Measurements from ENCODE around the gene LYRM1.
A peak's percentile ranks its signal among the peaks of the same experiment; 100 is the strongest.

The LYRM1 gene

DNA sequence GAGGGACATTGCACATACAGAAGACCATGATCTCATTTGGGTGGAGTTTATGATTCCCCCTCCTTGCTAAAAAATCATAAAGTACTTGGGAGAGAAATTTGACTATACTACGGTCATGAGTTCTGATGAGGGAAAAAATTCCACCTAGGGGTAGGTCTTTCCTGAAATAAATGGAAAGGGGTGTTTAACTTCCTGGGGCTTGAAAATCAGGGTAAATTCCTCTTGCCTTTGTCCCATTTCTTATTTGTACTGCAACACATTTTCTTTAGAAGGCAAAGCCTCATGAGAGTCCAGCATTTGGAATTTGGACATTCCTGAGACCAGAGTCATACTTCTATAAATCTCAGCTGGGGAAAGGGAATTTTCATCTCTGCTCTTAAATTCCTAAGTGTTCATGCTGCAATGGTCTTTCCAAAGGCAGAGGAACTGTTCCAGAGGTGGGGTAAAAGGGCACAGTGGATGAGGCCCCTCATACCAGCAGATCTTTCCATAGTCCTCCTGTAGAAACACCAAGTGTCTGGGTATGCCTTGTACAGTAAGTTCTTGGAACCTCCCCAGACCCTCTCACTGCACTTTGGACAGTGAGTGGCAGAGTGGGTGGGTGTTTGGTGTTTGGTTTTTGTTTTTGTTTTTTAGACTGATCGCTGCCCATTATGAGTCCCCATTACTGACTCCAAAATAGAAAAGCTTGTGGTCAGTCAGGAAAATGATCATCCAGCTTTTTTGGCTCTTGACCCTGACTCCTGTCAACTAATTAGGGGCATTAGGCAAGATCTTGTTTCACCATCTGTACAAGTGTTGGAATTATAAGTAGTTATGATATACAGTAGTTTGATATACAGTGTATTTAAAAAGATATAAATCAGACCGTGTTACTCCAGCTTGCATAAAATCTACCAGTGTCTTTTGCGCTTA lies 6.0 kb downstream of the LYRM1 start:
- ChIA-PET POLR2A (interaction anchor here (0.9 to 1.0 kb wide), 2 partner anchors 39 to 56 kb away, joined by 3 read pairs; no protein-coding TSS in a partner anchor), CTCF (interaction anchor here (1.7 kb wide), 1 partner anchor 57 kb away, joined by 6 read pairs; no protein-coding TSS in a partner anchor)
- peak; percentile 79 for DNase-seq (ENCODE audit: low read depth, low spot score)
- no peak overlapping the region for H3K4me3 ChIP-seq (ENCODE audit: low read depth, low read length)
- TF ChIP-seq, protein P1, sequence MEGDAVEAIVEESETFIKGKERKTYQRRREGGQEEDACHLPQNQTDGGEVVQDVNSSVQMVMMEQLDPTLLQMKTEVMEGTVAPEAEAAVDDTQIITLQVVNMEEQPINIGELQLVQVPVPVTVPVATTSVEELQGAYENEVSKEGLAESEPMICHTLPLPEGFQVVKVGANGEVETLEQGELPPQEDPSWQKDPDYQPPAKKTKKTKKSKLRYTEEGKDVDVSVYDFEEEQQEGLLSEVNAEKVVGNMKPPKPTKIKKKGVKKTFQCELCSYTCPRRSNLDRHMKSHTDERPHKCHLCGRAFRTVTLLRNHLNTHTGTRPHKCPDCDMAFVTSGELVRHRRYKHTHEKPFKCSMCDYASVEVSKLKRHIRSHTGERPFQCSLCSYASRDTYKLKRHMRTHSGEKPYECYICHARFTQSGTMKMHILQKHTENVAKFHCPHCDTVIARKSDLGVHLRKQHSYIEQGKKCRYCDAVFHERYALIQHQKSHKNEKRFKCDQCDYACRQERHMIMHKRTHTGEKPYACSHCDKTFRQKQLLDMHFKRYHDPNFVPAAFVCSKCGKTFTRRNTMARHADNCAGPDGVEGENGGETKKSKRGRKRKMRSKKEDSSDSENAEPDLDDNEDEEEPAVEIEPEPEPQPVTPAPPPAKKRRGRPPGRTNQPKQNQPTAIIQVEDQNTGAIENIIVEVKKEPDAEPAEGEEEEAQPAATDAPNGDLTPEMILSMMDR (IDR thresholded peaks at IDR 0.05; ENCODE audit: insufficient read depth, low read length, missing control alignments): no peak

- no peak overlapping the region for H3K4me3 ChIP-seq (ENCODE audit: low read depth, low read length)
- TF ChIP-seq, protein P1 (IDR thresholded peaks at IDR 0.05; ENCODE audit: insufficient read depth, low read length, missing control alignments): no peak
- CTCF ChIA-PET: interaction anchor here (1.3 kb wide), 1 partner anchor 60 kb away, joined by 6 read pairs; no protein-coding TSS in a partner anchor
- POLR2A ChIA-PET: interaction anchor here (0.8 to 2.0 kb wide), 2 partner anchors 8 to 11 kb away, joined by 6 to 12 read pairs; partner anchors contain the start of genes DCUN1D3 and LYRM1
- DNase-seq (ENCODE audit: low read depth, low spot score): peak; percentile 78
Observed at GRCh38 chr16:20910781-20911321, 10.3 kb downstream of the LYRM1 start.

GRCh38 chr16:20911361-20911760 lies 10.8 kb downstream of the LYRM1 start:
- no peak for DNase-seq (ENCODE audit: low read depth, low spot score)

DNA sequence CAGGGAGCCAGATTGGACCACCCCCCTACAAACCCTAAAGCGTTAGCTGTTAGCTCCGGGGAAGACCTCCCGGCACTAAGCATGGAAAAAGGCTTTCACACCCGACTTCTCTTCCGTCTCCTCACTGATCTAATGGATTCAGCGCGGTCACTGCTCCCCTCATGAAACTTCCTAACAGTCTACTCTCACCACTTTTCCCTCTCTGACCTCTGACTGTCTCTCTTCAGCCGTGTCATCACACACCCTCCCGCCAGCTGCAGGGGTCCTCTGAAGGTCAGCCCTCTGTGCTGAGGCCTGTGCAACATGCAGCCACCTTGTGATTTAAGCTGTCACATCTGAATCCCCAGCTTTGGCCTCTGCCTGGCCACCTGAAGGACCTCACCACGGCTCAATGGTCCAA lies 15.7 kb downstream of the LYRM1 start:
- DNase-seq (ENCODE audit: low read depth, low spot score): no peak
- H3K4me3 ChIP-seq (ENCODE audit: low read depth, low read length): no peak overlapping the region
- ChIA-PET POLR2A (interaction anchor here (1.7 kb wide), 1 partner anchor 16 kb away, joined by 4 read pairs; the partner anchor contains the start of gene DCUN1D3), CTCF (no interaction called here)
- TF ChIP-seq, protein P1 (IDR thresholded peaks at IDR 0.05; ENCODE audit: insufficient read depth, low read length, missing control alignments): no peak

More at GRCh38 chr16:20911361-20911760, 10.8 kb downstream of the LYRM1 start:
- ChIA-PET CTCF (interaction anchor here (1.3 kb wide), 1 partner anchor 61 kb away, joined by 6 read pairs; no protein-coding TSS in a partner anchor), POLR2A (interaction anchor here (0.8 to 2.0 kb wide), 2 partner anchors 9 to 12 kb away, joined by 6 to 12 read pairs; partner anchors contain the start of genes DCUN1D3 and LYRM1)
- H3K4me3 ChIP-seq (ENCODE audit: low read depth, low read length): no peak overlapping the region
- TF ChIP-seq, protein P1 (IDR thresholded peaks at IDR 0.05; ENCODE audit: insufficient read depth, low read length, missing control alignments): no peak

- CTCF ChIA-PET: no interaction called here
- H3K4me3 ChIP-seq (ENCODE audit: low read depth, low read length): no peak overlapping the region
- POLR2A ChIA-PET: no interaction called here
- TF ChIP-seq, protein P1 (IDR thresholded peaks at IDR 0.05; ENCODE audit: insufficient read depth, low read length, missing control alignments): no peak
- DNase-seq (ENCODE audit: low read depth, low spot score): no peak
Observed at GRCh38 chr16:20916942-20917341, 16.4 kb downstream of the LYRM1 start.
